HUDEP-2 (cell line): ENCODE measurements around the gene SAC3D1.
"Not testable (repeated sequence)": the region's sequence is repeated elsewhere in the genome, so short reads cannot be mapped to it uniquely, and the experiment has no call there.

ENCODE experiments used
- DNase-seq, 76 experiments: peaks; one replicate each; lab custom pipeline; 2025; ENCODE audit not compliant: unreplicated experiment in 76 of 76; lab: John Stamatoyannopoulos, UW

The SAC3D1 gene

DNA sequence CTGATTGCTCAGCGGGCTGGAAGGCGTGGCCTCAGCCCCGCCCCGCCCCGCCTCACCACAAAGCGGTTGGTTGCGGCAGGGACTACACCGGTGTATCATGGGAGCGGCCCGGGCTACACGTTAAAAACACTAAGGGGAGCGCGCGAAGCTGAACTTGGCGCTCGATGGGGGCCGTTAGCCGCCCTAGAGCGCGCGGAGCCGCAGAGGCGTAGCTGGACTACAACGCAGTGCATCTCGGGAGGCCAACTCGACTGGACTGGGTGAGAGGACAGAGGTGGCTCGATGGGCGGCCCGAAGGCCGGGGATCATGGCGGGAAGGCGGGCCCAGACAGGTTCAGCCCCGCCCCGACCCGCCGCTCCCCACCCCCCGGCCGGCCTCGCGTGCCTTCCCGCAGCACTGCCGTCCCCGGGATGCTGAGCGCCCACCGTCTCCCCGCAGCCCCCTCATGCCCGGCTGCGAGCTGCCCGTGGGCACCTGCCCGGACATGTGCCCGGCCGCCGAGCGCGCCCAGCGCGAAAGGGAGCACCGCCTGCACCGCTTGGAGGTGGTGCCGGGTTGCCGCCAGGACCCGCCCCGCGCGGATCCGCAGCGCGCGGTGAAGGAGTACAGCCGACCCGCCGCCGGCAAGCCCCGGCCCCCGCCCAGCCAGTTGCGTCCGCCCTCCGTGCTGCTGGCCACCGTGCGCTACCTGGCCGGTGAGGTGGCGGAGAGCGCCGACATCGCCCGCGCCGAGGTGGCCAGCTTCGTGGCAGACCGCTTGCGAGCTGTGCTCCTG is at the start of gene SAC3D1:
SAC3D1 (plus strand) TSS at position 364 of the 776 bp plus-strand sequence; CDS start at position 447, 83 bp downstream.
- peak; percentile 42 to 98 (median 90) for DNase-seq

DNA sequence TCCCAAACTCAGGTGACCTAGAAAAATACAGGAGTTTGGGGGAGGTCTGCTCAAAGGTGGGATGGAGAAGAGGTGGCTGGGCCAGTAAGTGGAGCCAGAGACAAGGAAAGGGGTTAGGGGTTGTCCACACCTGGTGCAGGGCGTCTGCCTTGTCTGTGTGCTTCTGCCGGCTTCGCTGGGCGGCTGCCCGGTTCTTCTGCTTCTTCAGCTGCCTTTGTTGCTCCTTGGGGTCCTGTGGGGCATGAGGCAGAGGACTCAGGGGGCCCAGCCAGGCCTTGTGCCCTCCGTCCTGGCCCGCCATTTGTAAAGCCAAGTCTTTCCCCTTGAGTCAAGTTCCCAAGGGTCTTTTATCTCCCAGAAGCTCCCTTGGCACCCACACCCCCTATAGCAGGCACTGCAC is 46.7 kb upstream of the SAC3D1 start:
- DNase-seq: no peak

- no peak for DNase-seq
Observed at GRCh38 chr11:64996327-64996709, 44.7 kb upstream of the SAC3D1 start.

DNA sequence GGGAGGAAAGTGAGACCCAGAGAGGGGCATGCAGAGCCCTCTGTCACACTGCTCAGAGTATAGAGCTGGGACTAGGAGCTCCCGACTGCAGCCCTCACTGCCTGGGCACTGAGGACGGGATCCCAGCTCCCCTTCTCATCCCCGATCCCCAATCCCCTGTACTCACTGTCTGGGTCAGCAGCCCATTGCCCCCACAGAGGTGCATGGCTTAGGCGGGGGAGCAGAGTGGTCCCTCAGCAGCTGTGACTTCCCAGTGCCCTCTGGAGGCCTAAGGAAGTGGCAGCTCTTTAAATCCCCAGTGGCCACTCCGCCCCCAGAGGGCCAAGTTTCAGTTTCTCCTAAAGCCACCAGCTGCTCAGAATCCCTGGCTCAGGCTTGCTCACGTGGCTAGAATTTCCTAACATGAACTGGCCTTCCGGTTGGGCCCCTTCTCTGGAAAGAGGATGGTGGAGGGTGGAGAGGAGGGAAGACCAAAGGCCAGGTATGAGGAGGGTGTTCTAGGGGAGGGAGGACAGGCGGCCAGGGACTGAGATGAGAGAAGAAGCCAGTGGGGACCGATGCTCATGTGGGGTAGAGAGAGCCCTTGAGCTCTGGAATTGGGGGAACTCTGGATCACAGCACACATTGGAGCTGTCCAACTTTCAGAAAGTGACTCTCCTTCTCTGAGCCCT is 44.2 kb upstream of the SAC3D1 start, which contains the start of gene BATF2:
BATF2 (minus strand) TSS at position 262 of the 671 bp plus-strand sequence; CDS start at position 205, 57 bp downstream.
- DNase-seq: peak in 19 of 76 experiments; percentile 3 to 27 (median 19)

DNA sequence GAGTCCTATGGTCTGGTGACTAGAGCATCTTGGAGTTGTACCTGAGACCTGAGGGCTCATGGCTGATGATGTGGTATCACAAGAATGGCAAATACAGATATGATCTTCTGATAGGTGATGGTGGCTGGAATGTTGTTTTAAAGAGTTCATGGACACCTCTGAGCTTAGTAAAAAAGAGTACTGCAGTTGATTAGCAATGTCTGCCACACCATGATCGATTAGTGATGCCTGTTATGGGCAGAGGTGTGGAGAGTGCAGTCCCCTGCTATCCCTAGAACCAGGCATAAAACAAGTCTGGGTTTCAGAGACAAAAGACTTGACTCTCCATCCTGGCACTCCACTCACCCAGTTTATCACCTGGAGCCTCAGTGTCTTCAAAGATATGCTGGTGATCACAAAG is 42.9 kb upstream of the SAC3D1 start:
- peak in 1 of 76 experiments; percentile 4 for DNase-seq

- DNase-seq: no peak
Observed at GRCh38 chr11:64998690-64999431, 42.1 kb upstream of the SAC3D1 start.

DNA sequence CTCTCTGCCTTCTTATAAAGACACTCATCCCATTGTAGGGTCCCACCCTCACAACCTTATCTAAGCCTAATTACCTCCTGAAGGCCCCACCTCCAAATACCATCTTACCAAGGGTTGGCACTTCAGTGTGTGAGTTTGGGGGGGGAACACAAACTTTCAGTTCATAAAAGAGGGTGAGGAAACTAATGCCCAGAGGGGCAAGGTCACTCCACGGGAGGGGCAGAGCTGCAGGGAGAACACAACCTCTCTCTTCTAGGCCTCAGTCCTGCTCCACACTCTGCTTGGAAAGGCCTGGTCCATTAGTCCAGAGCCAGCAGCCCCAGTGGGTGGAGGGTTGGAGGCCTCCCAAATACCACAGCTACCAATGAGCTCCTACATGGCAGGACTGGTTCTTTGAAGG is 41.5 kb upstream of the SAC3D1 start:
- DNase-seq: no peak

DNA sequence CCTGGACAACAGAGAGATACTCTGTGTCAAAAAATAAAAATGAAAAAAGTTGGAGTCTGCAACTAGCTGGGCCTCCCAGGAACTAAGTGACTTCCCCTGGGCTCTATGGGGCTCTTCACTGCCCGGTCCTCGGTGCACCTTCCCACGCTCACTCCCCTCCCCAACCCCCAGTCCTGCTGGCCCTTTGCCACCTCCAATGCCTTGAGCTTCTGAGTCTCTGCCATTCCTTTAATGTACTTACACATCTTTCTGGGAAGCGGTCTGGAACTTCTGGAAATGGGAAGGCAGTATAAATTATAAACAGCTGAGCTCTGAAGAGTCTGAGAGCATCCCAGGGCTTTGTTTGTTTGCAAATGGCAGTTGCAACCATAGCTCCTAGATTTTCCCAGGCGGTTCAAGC is 38.3 kb upstream of the SAC3D1 start:
- no peak for DNase-seq

- DNase-seq: no peak
Observed at GRCh38 chr11:65003282-65003681, 37.7 kb upstream of the SAC3D1 start.

- not testable (repeated sequence) for DNase-seq
Observed at GRCh38 chr11:65003968-65004367, 37.0 kb upstream of the SAC3D1 start.

DNA sequence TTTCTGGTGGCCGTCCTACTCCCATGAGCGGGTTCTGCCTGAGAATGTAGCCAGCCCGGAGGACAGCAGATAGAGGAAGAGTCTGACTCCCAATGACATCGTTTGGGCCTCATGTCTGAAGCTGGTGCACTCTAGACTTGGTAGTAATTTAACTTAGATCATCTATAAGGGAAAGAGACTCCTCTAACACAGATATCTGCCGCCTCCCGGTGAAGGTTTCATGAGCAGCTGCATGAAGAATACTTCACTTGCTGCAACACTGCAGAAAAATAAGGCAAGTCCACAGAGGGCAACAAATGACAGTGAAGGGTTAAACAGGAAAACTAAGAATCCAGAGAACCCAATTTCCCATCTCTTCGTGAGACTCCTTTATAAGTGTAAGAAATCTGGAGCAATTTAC is 33.0 kb upstream of the SAC3D1 start:
- DNase-seq: no peak

- no peak for DNase-seq
Observed at GRCh38 chr11:65008873-65009272, 32.1 kb upstream of the SAC3D1 start.

- peak in 73 of 76 experiments; percentile 53 to 92 (median 82) for DNase-seq
Observed at GRCh38 chr11:65013130-65013887, 27.7 kb upstream of the SAC3D1 start.

DNA sequence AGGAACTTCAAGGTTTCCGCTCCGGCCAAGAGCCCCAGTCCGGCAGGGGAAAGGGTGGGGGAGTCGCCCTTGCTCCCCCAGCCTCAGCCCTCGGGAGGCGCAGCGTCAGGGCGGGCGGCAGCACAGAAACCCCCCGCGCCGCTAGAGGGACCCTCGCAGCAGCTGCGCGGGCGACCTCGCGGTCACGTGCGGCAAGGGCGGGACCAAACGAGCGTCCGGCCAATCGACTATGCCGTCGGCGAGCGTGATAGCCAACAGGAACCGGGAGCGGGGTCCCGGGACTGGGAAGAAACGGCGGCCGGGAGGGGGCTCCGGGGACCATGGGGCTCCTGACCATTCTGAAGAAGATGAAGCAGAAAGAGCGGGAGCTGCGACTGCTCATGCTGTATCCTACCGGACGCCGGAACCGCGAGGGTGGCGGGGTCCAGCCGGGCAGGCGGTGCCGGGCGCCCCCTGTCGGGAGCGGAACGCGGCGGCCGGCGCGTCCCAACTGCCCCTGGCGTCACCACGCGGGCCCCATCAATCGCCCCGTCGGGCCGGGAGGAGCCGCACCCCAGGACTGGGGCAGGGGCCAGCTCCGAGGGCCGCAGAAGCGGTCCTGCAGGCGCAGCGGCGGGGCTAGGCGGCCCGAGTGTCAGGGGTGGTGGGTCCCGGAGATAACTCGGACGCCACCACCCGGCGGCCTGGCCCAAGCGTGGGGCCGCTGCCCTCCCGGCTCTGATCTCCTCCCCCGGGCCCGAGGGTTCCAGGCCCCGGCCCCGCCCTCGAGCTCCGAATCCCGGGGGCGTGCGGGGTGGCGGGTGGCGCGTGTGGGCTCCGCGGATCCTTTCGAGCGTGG is 26.9 kb upstream of the SAC3D1 start, which contains the start of gene ARL2:
ARL2 (plus strand) TSS at position 273 of the 838 bp plus-strand sequence; CDS start at position 321, 48 bp downstream.
- peak in 74 of 76 experiments; percentile 41 to 95 (median 81) for DNase-seq

- DNase-seq: peak in 22 of 76 experiments; percentile 22 to 70 (median 45)
Observed at GRCh38 chr11:65014726-65015227, 26.2 kb upstream of the SAC3D1 start.

DNA sequence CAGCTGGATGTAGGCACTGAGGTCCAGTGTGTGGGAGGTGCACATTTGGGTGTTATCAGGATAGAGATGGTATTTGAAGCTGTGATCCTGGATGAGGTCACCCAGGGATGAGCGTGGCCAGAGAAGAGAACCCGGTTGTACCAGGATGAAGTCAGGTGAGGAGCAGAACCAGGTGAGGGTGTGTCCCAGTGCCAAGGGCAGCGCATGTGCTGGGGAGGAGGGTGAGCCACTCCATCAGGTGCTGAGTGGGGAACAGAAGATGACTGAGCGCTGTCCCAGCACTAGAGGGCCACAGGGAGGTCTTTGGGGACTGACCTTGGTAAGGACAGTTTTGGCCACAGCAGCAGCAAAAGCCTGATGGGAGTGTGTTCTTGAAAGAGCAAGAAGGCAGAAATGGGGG is 24.3 kb upstream of the SAC3D1 start:
- peak in 5 of 76 experiments; percentile 3 to 31 (median 20) for DNase-seq

- DNase-seq: no peak
Observed at GRCh38 chr11:65017937-65018336, 23.1 kb upstream of the SAC3D1 start.

GRCh38 chr11:65019824-65020223 is 21.2 kb upstream of the SAC3D1 start:
- no peak for DNase-seq

- no peak for DNase-seq
Observed at GRCh38 chr11:65021003-65021402, 20.0 kb upstream of the SAC3D1 start.
